ENCODE data around the gene BTG4. TPM values are rescaled to one million over a fixed set of nuclear protein-coding genes. Genes with fewer than 3 reads are reported as not detected.

Gene BTG4
- total RNA-seq (2014; rRNA removed; shearing (Covaris generic); ENCODE audit: low replicate concordance) = not detected in 2 replicates

DNA sequence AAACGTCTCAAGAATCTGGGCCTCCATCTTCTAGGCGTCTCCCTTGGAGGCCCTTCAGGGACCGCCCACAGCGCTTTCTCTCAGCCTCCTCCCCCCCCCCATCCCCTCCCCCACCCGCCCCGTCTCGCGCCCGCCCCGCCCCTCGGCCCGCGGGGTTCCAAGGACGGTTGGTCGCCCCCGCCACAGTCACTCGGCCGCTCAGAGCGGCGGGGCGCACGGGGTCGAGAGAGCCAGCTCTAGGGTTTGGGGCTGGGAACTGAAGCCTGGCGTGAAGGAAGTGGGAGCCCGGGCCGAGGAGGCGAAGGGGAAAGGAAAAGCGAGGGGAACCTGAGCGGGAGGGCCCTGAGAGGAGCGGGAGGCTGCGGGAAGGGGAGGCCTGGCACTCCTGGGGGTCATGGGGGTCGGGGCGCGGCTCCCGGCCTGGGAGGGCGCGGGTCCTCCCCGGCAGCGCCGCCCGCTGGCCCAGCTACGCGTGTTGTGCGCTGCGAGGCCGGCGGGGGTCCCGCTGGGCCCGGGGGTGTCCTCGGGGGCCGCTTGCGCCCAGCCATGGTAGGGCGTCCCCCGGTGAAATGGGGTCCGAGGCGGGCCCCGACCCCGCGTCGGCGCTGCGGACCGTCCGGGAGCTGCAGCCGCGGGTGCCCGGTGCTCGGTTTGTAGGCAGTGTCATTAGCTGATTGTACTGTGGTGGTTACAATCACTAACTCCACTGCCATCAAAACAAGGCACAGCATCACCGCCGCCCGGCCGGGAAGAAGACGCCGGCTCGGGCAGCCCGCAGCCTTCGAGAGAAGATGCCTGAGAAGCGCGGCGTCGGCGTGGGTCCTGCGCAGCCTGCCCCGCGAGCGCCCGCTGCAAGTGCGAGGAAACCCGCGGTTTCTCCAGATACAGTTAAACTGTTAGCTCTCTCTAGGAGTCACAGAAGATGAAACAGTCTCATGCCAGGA lies at the start of gene BTG4:
TSS of gene BTG4 (minus strand) at position 91 of the 944 bp plus-strand sequence. CDS start 13,610 bp downstream, outside the sequence.
- DNase-seq (ENCODE audit: low read depth) = no peak
- in situ Hi-C loops (cut with HindIII; ENCODE audit: low pct_unique_long_range_greater_than_20kb, low sequenced_read_pairs) = no loop called here

DNA sequence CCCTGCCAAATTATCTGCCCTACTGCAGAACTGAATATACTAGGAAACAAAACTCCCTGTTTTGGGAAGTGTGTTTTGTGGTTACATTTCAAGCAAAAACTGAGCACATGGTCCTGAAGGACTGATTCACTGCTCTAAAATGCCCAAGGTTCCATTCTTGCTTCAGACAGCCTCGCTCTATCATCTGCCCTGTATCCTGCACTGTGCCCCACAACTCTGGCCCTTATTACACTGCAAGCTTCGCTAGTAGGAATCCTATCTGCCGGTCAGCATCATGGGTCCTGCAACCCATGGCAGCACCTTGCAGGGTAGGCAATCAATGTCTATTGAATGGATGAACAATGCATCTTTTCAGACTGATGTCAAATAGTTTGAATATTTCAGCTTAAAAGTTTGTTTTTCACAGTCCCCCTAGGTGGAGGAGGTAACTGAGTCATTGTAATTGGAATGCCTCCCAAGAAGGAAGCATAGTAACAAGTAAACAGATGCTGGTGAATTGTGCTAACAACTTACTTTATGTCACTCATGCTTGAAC lies 49.7 kb upstream of the BTG4 start:
- in situ Hi-C loops (cut with HindIII; ENCODE audit: low pct_unique_long_range_greater_than_20kb, low sequenced_read_pairs) = no loop called here
- no peak for DNase-seq (ENCODE audit: low read depth)

DNA sequence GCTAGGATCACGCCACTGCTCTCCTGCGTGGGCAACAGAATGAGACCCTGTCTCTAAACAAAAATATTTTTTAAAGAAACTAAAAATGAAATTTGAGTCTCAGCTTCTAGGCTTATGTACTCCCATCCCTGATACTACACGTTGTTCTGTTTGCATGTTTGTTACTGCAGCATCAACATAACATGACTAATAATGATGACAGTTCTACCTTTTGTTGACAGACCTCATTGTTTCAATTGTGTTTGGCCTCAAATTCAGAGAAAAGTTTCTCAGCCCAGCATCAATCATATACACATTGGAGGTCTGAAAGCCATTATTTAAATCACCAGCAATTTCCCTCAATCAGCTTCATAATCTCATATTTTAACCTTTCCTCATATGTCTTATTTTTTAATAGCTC lies 49.1 kb upstream of the BTG4 start:
- DNase-seq (ENCODE audit: low read depth) = no peak
- in situ Hi-C loops (cut with HindIII; ENCODE audit: low pct_unique_long_range_greater_than_20kb, low sequenced_read_pairs) = no loop called here

GRCh38 chr11:111560800-111561199 lies 48.6 kb upstream of the BTG4 start:
- in situ Hi-C loops (cut with HindIII; ENCODE audit: low pct_unique_long_range_greater_than_20kb, low sequenced_read_pairs) = no loop called here

GRCh38 chr11:111559800-111560464 lies 47.7 kb upstream of the BTG4 start:
- in situ Hi-C loops (cut with HindIII; ENCODE audit: low pct_unique_long_range_greater_than_20kb, low sequenced_read_pairs) = no loop called here
- DNase-seq (ENCODE audit: low read depth) = no peak

More at GRCh38 chr11:111560800-111561199, 48.6 kb upstream of the BTG4 start:
- no peak for DNase-seq (ENCODE audit: low read depth)

- in situ Hi-C loops (cut with HindIII; ENCODE audit: low pct_unique_long_range_greater_than_20kb, low sequenced_read_pairs) = no loop called here
- no peak for DNase-seq (ENCODE audit: low read depth)
These were observed 45.4 kb upstream of the BTG4 start for GRCh38 chr11:111557425-111558111.

DNA sequence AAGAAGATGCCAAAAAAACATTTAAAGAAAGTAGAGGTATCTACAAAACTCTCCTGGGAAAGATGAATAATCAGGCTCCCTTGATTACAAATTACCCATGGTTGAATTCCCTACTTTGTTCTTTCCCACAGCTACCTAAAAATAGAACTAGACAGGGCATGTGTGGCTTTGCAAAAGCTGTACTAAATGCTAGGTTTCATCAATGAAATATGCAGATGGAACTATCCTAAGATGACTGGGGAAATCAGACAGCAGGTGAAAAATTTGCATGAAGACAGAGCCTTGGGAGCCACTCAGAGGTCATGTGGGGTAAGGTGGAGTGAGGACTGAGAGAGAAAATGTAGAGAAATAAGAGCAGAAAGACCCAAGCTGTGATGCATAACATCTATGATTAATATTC lies 43.1 kb upstream of the BTG4 start:
- in situ Hi-C loops (cut with HindIII; ENCODE audit: low pct_unique_long_range_greater_than_20kb, low sequenced_read_pairs) = no loop called here
- no peak for DNase-seq (ENCODE audit: low read depth)

GRCh38 chr11:111554532-111554931 lies 42.3 kb upstream of the BTG4 start:
- in situ Hi-C loops (cut with HindIII; ENCODE audit: low pct_unique_long_range_greater_than_20kb, low sequenced_read_pairs) = no loop called here
- no peak for DNase-seq (ENCODE audit: low read depth)

DNA sequence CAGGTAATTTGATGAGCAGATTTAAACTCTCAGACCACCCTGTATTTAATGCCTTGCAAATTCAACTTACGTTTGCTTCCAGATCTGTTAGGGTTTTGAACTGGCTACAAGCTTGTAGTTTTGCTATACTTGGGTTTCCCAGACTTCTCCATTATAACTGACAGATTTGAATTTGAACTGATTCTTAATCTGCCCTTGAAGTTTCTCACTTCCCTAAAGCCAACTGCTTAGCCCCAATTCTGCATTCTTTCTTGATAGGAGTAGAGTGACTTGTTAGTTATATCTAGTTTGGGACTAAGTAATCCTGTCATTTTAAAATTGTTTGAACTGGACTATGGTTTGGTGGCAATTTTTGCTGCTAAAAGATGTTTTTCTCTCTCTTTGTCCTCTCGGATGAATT lies 38.1 kb upstream of the BTG4 start:
- no peak for DNase-seq (ENCODE audit: low read depth)
- in situ Hi-C loops (cut with HindIII; ENCODE audit: low pct_unique_long_range_greater_than_20kb, low sequenced_read_pairs) = no loop called here

DNA sequence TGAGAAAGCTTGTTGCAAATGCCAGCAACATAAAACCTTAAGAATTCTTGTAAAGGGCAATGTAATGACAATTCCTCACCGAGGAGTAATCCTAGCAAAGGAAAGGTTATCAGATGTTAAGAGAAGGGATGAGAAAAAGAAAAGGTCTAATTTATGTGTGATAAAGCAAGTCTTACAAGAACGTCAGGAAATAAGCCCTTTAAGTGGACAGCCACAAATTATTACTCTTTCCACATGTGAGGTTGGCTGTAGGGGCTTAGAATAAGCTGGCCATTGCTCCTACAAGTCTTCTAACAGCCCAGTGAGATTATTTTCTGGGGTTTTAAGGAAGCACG lies 37.6 kb upstream of the BTG4 start:
- in situ Hi-C loops (cut with HindIII; ENCODE audit: low pct_unique_long_range_greater_than_20kb, low sequenced_read_pairs) = no loop called here
- no peak for DNase-seq (ENCODE audit: low read depth)

- no peak for DNase-seq (ENCODE audit: low read depth)
- in situ Hi-C loops (cut with HindIII; ENCODE audit: low pct_unique_long_range_greater_than_20kb, low sequenced_read_pairs) = no loop called here
These were observed 37.1 kb upstream of the BTG4 start for GRCh38 chr11:111549196-111549868.

- no peak for DNase-seq (ENCODE audit: low read depth)
- in situ Hi-C loops (cut with HindIII; ENCODE audit: low pct_unique_long_range_greater_than_20kb, low sequenced_read_pairs) = no loop called here
These were observed 36.3 kb upstream of the BTG4 start for GRCh38 chr11:111548525-111548924.

GRCh38 chr11:111542606-111543275 lies 30.6 kb upstream of the BTG4 start:
- no peak for DNase-seq (ENCODE audit: low read depth)
- in situ Hi-C loops (cut with HindIII; ENCODE audit: low pct_unique_long_range_greater_than_20kb, low sequenced_read_pairs) = no loop called here

- no peak for DNase-seq (ENCODE audit: low read depth)
- in situ Hi-C loops (cut with HindIII; ENCODE audit: low pct_unique_long_range_greater_than_20kb, low sequenced_read_pairs) = no loop called here
These were observed 29.3 kb upstream of the BTG4 start for GRCh38 chr11:111541254-111542061.

DNA sequence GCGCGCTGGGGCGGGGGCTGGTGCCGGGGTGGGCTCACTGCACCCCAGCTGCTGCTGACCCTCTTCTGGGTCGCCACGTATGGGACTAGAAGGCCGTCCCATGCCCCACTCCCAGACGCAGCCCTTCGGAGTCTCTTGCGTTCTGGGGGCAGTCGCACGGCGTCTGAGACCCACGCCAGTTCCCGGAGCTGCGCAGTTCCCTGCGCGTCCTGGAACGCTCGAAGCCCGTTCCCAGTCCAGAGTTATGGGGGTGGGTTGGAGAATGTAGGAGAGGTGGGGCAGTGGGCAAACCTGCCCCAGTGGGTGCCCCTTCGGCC lies 28.7 kb upstream of the BTG4 start:
- DNase-seq (ENCODE audit: low read depth) = no peak
- in situ Hi-C loops (cut with HindIII; ENCODE audit: low pct_unique_long_range_greater_than_20kb, low sequenced_read_pairs) = no loop called here

DNA sequence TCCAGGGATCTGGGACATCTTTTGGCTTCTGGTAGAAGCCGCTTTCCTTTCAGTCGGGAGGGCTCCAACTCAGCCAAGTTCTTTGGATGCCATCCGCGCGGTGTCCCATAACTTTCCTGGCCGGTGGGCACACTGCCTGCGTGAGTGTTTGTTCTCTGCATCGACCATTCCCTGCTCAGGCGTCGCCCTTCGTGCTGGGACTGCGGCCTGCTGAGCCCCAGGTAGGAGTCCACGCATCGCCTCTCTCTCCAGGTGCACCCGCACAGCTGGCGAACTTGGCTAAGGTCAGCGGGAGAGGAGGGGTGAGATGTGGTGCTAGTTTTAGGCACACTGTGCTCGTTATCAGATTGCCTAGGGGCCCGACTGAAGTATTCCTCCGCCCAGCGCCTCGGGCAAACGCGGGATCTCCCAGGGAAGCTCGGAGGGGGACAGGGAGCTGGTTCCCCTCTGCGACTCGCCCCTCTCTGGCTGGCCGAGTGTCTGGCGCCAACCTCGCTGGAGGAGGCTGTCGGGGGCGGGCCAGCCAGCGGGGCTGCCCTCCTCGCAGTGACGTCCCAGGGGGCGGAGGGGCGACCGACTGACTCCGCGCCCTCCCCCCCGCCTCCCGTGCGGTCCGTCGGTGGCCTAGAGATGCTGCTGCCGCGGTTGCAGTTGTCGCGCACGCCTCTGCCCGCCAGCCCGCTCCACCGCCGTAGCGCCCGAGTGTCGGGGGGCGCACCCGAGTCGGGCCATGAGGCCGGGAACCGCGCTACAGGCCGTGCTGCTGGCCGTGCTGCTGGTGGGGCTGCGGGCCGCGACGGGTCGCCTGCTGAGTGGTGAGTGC lies 28.1 kb upstream of the BTG4 start, which contains the start of gene LAYN:
TSS of gene LAYN (plus strand) at position 607 of the 823 bp plus-strand sequence. CDS start at position 731, 124 bp downstream.
- in situ Hi-C loops (cut with HindIII; ENCODE audit: low pct_unique_long_range_greater_than_20kb, low sequenced_read_pairs) = no loop called here
- DNase-seq (ENCODE audit: low read depth) = no peak

Measured in Caki2 (cell line).